ENCODE measurements around the gene ISL2.

DNA sequence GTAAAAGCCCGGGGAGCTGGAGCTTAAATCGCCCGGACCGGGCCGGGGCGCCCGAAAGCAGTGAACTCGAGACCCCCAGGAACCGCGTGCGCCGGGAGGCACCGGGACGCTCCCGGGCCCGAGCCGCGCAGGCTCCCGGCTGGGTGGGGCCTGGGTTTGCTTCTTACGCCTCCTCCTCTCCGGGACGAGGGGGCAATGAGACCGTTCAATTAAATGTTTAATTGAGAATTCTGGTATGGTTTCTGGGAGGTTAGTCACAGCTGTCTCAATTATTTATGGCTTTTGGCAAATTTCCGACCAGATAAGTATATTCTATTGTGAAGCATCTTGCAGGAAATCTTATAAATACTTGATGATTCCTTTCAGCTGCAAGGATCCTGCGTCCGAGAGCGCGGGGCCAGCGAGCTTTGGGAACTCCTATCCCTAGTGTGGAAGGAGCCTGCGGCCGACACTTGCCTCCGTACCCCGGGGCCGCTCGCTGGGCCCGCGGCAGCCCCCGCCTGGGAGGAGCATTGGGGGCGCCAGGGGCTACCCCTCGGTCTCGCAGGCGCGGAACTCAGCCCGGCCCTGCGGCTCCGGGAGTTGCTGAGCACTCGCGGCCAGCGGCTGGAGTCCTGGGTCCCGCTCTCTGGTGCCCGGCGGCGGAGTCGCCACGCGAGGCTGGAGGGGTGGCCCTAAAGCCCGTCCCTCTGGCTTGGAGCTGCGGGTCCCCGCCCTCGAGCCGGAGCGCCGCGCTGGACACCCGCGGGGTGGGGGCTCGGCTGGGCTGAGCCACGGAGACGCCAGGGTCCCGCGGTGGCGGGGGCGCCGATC, 10.3 kb downstream of the ISL2 start:
- no peak for TF ChIP-seq ZNF8 (CRISPR knock-in tag; IDR thresholded peaks at IDR 0.05)
- no peak for TF ChIP-seq ZFP3 (CRISPR knock-in tag; IDR thresholded peaks at IDR 0.05)
- no peak for TF ChIP-seq OSR1 (CRISPR knock-in tag; IDR thresholded peaks at IDR 0.05)
- TF ChIP-seq, protein P1, sequence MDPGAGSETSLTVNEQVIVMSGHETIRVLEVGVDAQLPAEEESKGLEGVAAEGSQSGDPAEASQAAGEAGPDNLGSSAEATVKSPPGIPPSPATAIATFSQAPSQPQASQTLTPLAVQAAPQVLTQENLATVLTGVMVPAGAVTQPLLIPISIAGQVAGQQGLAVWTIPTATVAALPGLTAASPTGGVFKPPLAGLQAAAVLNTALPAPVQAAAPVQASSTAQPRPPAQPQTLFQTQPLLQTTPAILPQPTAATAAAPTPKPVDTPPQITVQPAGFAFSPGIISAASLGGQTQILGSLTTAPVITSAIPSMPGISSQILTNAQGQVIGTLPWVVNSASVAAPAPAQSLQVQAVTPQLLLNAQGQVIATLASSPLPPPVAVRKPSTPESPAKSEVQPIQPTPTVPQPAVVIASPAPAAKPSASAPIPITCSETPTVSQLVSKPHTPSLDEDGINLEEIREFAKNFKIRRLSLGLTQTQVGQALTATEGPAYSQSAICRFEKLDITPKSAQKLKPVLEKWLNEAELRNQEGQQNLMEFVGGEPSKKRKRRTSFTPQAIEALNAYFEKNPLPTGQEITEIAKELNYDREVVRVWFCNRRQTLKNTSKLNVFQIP (CRISPR knock-in tag; IDR thresholded peaks at IDR 0.05; ENCODE audit: borderline replicate concordance, low read depth): no peak
- no peak for TF ChIP-seq ESRRG (CRISPR knock-in tag; IDR thresholded peaks at IDR 0.05)
- no peak for TF ChIP-seq ZNF70 (CRISPR knock-in tag; IDR thresholded peaks at IDR 0.05)
- TF ChIP-seq SNAI2 (CRISPR knock-in tag; IDR thresholded peaks at IDR 0.05): no peak
- TF ChIP-seq, protein P2, sequence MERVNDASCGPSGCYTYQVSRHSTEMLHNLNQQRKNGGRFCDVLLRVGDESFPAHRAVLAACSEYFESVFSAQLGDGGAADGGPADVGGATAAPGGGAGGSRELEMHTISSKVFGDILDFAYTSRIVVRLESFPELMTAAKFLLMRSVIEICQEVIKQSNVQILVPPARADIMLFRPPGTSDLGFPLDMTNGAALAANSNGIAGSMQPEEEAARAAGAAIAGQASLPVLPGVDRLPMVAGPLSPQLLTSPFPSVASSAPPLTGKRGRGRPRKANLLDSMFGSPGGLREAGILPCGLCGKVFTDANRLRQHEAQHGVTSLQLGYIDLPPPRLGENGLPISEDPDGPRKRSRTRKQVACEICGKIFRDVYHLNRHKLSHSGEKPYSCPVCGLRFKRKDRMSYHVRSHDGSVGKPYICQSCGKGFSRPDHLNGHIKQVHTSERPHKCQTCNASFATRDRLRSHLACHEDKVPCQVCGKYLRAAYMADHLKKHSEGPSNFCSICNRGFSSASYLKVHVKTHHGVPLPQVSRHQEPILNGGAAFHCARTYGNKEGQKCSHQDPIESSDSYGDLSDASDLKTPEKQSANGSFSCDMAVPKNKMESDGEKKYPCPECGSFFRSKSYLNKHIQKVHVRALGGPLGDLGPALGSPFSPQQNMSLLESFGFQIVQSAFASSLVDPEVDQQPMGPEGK (CRISPR knock-in tag; IDR thresholded peaks at IDR 0.05; ENCODE audit: borderline replicate concordance): no peak
- TF ChIP-seq ARNTL (CRISPR knock-in tag; IDR thresholded peaks at IDR 0.05; ENCODE audit: borderline replicate concordance, low read depth): no peak
- no peak for TF ChIP-seq ZFP30 (CRISPR knock-in tag; IDR thresholded peaks at IDR 0.05)
- TF ChIP-seq, protein P3, sequence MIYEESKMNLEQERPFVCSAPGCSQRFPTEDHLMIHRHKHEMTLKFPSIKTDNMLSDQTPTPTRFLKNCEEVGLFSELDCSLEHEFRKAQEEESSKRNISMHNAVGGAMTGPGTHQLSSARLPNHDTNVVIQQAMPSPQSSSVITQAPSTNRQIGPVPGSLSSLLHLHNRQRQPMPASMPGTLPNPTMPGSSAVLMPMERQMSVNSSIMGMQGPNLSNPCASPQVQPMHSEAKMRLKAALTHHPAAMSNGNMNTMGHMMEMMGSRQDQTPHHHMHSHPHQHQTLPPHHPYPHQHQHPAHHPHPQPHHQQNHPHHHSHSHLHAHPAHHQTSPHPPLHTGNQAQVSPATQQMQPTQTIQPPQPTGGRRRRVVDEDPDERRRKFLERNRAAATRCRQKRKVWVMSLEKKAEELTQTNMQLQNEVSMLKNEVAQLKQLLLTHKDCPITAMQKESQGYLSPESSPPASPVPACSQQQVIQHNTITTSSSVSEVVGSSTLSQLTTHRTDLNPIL (CRISPR knock-in tag; IDR thresholded peaks at IDR 0.05; ENCODE audit: low read depth): no peak
- no peak for TF ChIP-seq ISL1 (CRISPR knock-in tag; IDR thresholded peaks at IDR 0.05)
